HepG2 (cell line): ENCODE measurements around the gene CASR. TPM values are rescaled to one million over a fixed set of nuclear protein-coding genes. Genes with fewer than 3 reads are reported as not detected.

Source experiments
- ATAC-seq: fragments of 200-7000 bp; cut with Tn5 transposase; 3 replicates; pipeline ENCODE4 v1.9.1; 2020; ENCODE audit warnings: mild to moderate bottlenecking, moderate library complexity
- BruUV-seq: library from RNA; stranded (reverse); fragments of 400-500 nt; replicated peaks from 2 replicates; lab custom pipeline; 2021; lab: Mats Ljungman, UMichigan
- CTCF ChIA-PET: fragments of 300-600 bp; formaldehyde crosslinking; extraction: SDS; loops from one replicate; lab custom pipeline; 2021; ENCODE audit warnings: low total read pairs, inconsistent platforms, low intra/inter-chr PET ratio; lab: Yijun Ruan, JAX
- POLR2A ChIA-PET: fragments of 350-600 bp; sonication (Branson Sonifier 250); formaldehyde crosslinking; loops from one replicate; lab custom pipeline; 2020; ENCODE audit warnings: antibody characterized with exemption, inconsistent platforms; lab: Yijun Ruan, JAX
- DNase-seq: peaks from one replicate; pipeline ENCODE4 v3.0.0-alpha.2; 2015; ENCODE audit warnings: low spot score
- FAIRE-seq: peaks from 3 replicates; lab custom pipeline; 2011; peaks lifted over from hg19 to GRCh38; lab: Jason Lieb, UNC
- H2AFZ ChIP-seq: one replicate; pipeline ENCODE4 v1.6.1; 2011; ENCODE audit warnings: low read length, inconsistent platforms
- H3K27ac ChIP-seq: fragments of 300-600 bp; 3 replicates; pipeline ENCODE4 v1.8.0; 2011; ENCODE audit warnings: mixed run types, mild to moderate bottlenecking, mixed read lengths, low read length, inconsistent platforms; ENCODE audit not compliant: insufficient read depth; ENCODE audit errors: extremely low read length
- H3K27me3 ChIP-seq, 2 experiments: fragments of 200-600 bp in 1 of 2; 2 replicates in 1 of 2; 3 replicates in 1 of 2; pipeline versions ENCODE4 v1.6.0 to v1.8.0; 2011; ENCODE audit warnings: low read length in 2 of 2, mild to moderate bottlenecking in 2 of 2, moderate library complexity in 2 of 2, inconsistent platforms in 1 of 2; ENCODE audit not compliant: insufficient read depth in 2 of 2, control insufficient read depth in 1 of 2
- H3K36me3 ChIP-seq, 2 experiments: fragments of 200-600 bp in 1 of 2; replicated peaks in 1 of 2; 2 replicates in 1 of 2; 3 replicates in 1 of 2; pipeline versions ENCODE4 v1.5.1 to v1.8.0; 2011; ENCODE audit warnings: low read length in 2 of 2, inconsistent platforms in 1 of 2; ENCODE audit not compliant: insufficient read depth in 2 of 2, control insufficient read depth in 1 of 2
- H3K4me1 ChIP-seq: 2 replicates; pipeline ENCODE4 v1.5.1; 2012; ENCODE audit warnings: low read length, inconsistent platforms; ENCODE audit not compliant: insufficient read depth
- H3K4me2 ChIP-seq: 2 replicates; pipeline ENCODE4 v1.6.0; 2011; ENCODE audit warnings: low read depth, low read length, inconsistent platforms
- H3K4me3 ChIP-seq, 3 experiments: fragments of 200-600 bp in 1 of 3; sonication (generic), shearing (Covaris generic) in 1 of 3; replicated peaks in 1 of 3; 2 replicates each; pipeline ENCODE4 v1.5.1; 2011 to 2016; ENCODE audit warnings: low read length in 3 of 3, inconsistent platforms in 2 of 3, low read depth in 2 of 3, mild to moderate bottlenecking in 2 of 3, control low read depth in 1 of 3, mixed read lengths in 1 of 3; ENCODE audit not compliant: insufficient read depth in 1 of 3
- H3K79me2 ChIP-seq: one replicate; pipeline ENCODE4 v1.6.1; 2011; ENCODE audit warnings: low read length, inconsistent platforms; ENCODE audit not compliant: insufficient read depth
- H3K9ac ChIP-seq: 2 replicates; pipeline ENCODE4 v1.6.0; 2011; ENCODE audit warnings: mild to moderate bottlenecking, low read depth, low read length, inconsistent platforms; ENCODE audit not compliant: insufficient read depth
- H3K9me3 ChIP-seq: 2 replicates; pipeline ENCODE4 v1.5.1; 2012; ENCODE audit warnings: mild to moderate bottlenecking, low read length
- H4K20me1 ChIP-seq: 2 replicates; pipeline ENCODE4 v1.6.0; 2011; ENCODE audit warnings: inconsistent platforms, mild to moderate bottlenecking, low read length, moderate library complexity; ENCODE audit not compliant: insufficient read depth
- AFF4 ChIP-seq: sonication (generic); formaldehyde crosslinking; IDR thresholded peaks from 2 replicates; pipeline ENCODE4 v1.4.0; 2020; ENCODE audit warnings: missing genetic modification reagents
- AGO1 ChIP-seq: fragments of 200-400 bp; formaldehyde crosslinking; IDR thresholded peaks from 2 replicates; pipeline ENCODE4 v1.6.1; 2017; ENCODE audit warnings: mild to moderate bottlenecking, low read depth, low read length, moderate library complexity; ENCODE audit not compliant: poor library complexity, severe bottlenecking
- ARNTL ChIP-seq: sonication (generic); formaldehyde crosslinking; IDR thresholded peaks from 2 replicates; pipeline ENCODE4 v1.4.0; 2020; ENCODE audit warnings: mild to moderate bottlenecking, missing genetic modification reagents
- DMAP1 ChIP-seq: IDR thresholded peaks from 2 replicates; pipeline ENCODE4 v1.6.1; 2016
- GABPA ChIP-seq, 2 experiments: IDR thresholded peaks; 2 replicates each; pipeline ENCODE4 v1.6.1; 2011 to 2016; ENCODE audit warnings: low read depth in 2 of 2, low read length in 1 of 2, missing biosample characterization in 1 of 2, missing genetic modification characterization in 1 of 2
- GATA4 ChIP-seq: sonication (generic); IDR thresholded peaks from 2 replicates; pipeline ENCODE4 v1.6.1; 2016; ENCODE audit warnings: antibody characterized with exemption, low read depth, borderline replicate concordance
- GPN1 ChIP-seq: sonication (generic); formaldehyde crosslinking; IDR thresholded peaks from 2 replicates; pipeline ENCODE4 v1.5.1; 2020; ENCODE audit warnings: missing genetic modification reagents, borderline replicate concordance
- IKZF1 ChIP-seq: fragments of 450-650 bp; IDR thresholded peaks from 2 replicates; pipeline ENCODE4 v1.7.1; 2016
- JDP2 ChIP-seq: sonication (generic); formaldehyde crosslinking; IDR thresholded peaks from 2 replicates; pipeline ENCODE4 v1.8.1; 2022; ENCODE audit warnings: missing genetic modification reagents, borderline replicate concordance
- JUND ChIP-seq: sonication (generic); formaldehyde crosslinking; IDR thresholded peaks from 2 replicates; pipeline ENCODE4 v1.8.0; 2022; ENCODE audit warnings: mild to moderate bottlenecking, missing genetic modification reagents
- KLF11 ChIP-seq: IDR thresholded peaks from 2 replicates; pipeline ENCODE4 v1.6.1; 2016; ENCODE audit warnings: missing compliant biosample characterization
- NFE2 ChIP-seq: sonication (generic); formaldehyde crosslinking; IDR thresholded peaks from 2 replicates; pipeline ENCODE4 v1.4.0; 2020; ENCODE audit warnings: missing genetic modification reagents
- NFKBIZ ChIP-seq: IDR thresholded peaks from 2 replicates; pipeline ENCODE4 v1.6.1; 2018; ENCODE audit warnings: missing genetic modification reagents, missing compliant biosample characterization
- PAXIP1 ChIP-seq: sonication (generic); formaldehyde crosslinking; conservative IDR thresholded peaks from 2 replicates; pipeline ENCODE4 v1.4.0; 2020; ENCODE audit warnings: mild to moderate bottlenecking, missing genetic modification reagents, moderate library complexity
- SRY ChIP-seq: sonication (generic); formaldehyde crosslinking; IDR thresholded peaks from 2 replicates; pipeline ENCODE4 v1.8.0; 2022; ENCODE audit warnings: mild to moderate bottlenecking, missing genetic modification reagents
- TAF15 ChIP-seq: fragments of 200-400 bp; formaldehyde crosslinking; IDR thresholded peaks from one replicate; pipeline ENCODE4 v1.6.1; 2018; ENCODE audit warnings: mild to moderate bottlenecking, low read depth, low read length; ENCODE audit not compliant: poor library complexity, severe bottlenecking
- ZFP36L1 ChIP-seq: sonication (generic); formaldehyde crosslinking; IDR thresholded peaks from 2 replicates; pipeline ENCODE4 v1.8.0; 2022; ENCODE audit warnings: mild to moderate bottlenecking, missing genetic modification reagents, moderate library complexity
- ZNF713 ChIP-seq: sonication (generic); formaldehyde crosslinking; IDR thresholded peaks from 2 replicates; pipeline ENCODE4 v1.4.0; 2020; ENCODE audit warnings: mild to moderate bottlenecking, missing genetic modification reagents
- ZNF775 ChIP-seq: sonication (generic); formaldehyde crosslinking; IDR thresholded peaks from 2 replicates; pipeline ENCODE4 v1.4.0; 2020; ENCODE audit warnings: missing genetic modification reagents, mild to moderate bottlenecking, moderate library complexity, borderline replicate concordance
- ZSCAN29 ChIP-seq: sonication (generic); formaldehyde crosslinking; conservative IDR thresholded peaks from 2 replicates; pipeline ENCODE4 v1.4.0; 2020; ENCODE audit warnings: mild to moderate bottlenecking, missing genetic modification reagents
- WGBS: methylation state at CpG from one replicate; pipeline ENCODE4 v1.1.6; 2017; ENCODE audit warnings: low lambda C conversion rate; 5-methylcytosine and 5-hydroxymethylcytosine counted together
- in situ Hi-C: cut with HindIII; loops from 2 replicates; pipeline ENCODE4 v1.10.0; 2017; ENCODE audit warnings: low pct_unique_long_range_greater_than_20kb; ENCODE audit not compliant: extremely low pct_ligation_motif_present
- intact Hi-C: fragments of 100-400 bp; cut with micrococcal nuclease; formaldehyde crosslinking; loops from one replicate; pipeline ENCODE4 v1.10.0; 2022; ENCODE audit not compliant: unreplicated experiment
- polyA plus RNA-seq, 8 experiments: library from polyadenylated mRNA; depleted of rRNA in 3 of 8; stranded (reverse) in 7 of 8; unstranded in 1 of 8; fragments of >200 nt; fragmentation: Illumina TruSeq in 4 of 8; extraction: Trizol in 4 of 8; gene quantifications; 2 replicates each; pipeline versions ENCODE4 v1.2.1 to v1.2.3, GENCODE V29; 2011 to 2016; ENCODE audit warnings: low read depth in 4 of 8, missing spikeins in 1 of 8, mixed read lengths in 1 of 8; ENCODE audit not compliant: insufficient read depth in 1 of 8
- total RNA-seq, 5 experiments: library from RNA; depleted of rRNA; stranded (reverse); fragments of >200 nt; fragmentation: Illumina TruSeq; extraction: Trizol; gene quantifications; 2 replicates each; pipeline ENCODE4 v1.2.3, GENCODE V29; 2016; ENCODE audit warnings: low read depth in 1 of 5

Gene CASR
- total and polyA plus RNA-seq, 2 of the 13 experiments (the other 11 are each of a cell fraction or from before 2014, with no cell fraction given) = not detected

GRCh38 chr3:122215592-122216298 lies 32.3 kb downstream of the CASR start:
- H3K4me1 ChIP-seq = no peaks in the 10 kb centered on the region
- 2% methylated on average over 2 of the region's 2 CpGs for WGBS
- H3K27me3 ChIP-seq = no peaks in the 10 kb centered on the region
- H4K20me1 ChIP-seq = no peaks in the 10 kb centered on the region
- FAIRE-seq (no peak), ATAC-seq (no peak), DNase-seq (no peak)
- in situ Hi-C loops = no loop called here
- intact Hi-C loops = no loop called here
- no peak overlapping the region for H2AFZ ChIP-seq
- no TSS peak for BruUV-seq
- ChIA-PET POLR2A (no interaction called here), CTCF (no interaction called here)
- H3K4me2 ChIP-seq = no peak overlapping the region
- H3K9me3 ChIP-seq = no peaks in the 10 kb centered on the region
- no peaks in the 10 kb centered on the region for H3K79me2 ChIP-seq
- H3K4me3 ChIP-seq = no peak overlapping the region
- no peak for TF ChIP-seq KLF11 (CRISPR knock-in tag)
- no peak for TF ChIP-seq TAF15
- TF ChIP-seq PAXIP1 = no peak
- TF ChIP-seq ZFP36L1 (CRISPR knock-in tag) = no peak
- TF ChIP-seq IKZF1 = no peak
- TF ChIP-seq JDP2 (CRISPR knock-in tag) = no peak
- TF ChIP-seq NFKBIZ (CRISPR knock-in tag) = no peak
- TF ChIP-seq JUND (CRISPR knock-in tag) = no peak
- TF ChIP-seq AGO1 = no peak
- TF ChIP-seq SRY = no peak
- TF ChIP-seq ARNTL (CRISPR knock-in tag) = no peak
- no peak for TF ChIP-seq GABPA (IDR thresholded peaks at IDR 0.05; ENCODE audit: low read depth, low read length)
- TF ChIP-seq GABPA (CRISPR knock-in tag; IDR thresholded peaks at IDR 0.05; ENCODE audit: low read depth) = no peak
- TF ChIP-seq GPN1 (CRISPR knock-in tag) = no peak
- no peak for TF ChIP-seq ZNF775
- no peak for TF ChIP-seq ZSCAN29 (CRISPR knock-in tag)
- no peak for TF ChIP-seq AFF4
- no peak for TF ChIP-seq NFE2
- no peak for TF ChIP-seq ZNF713 (CRISPR knock-in tag)
- TF ChIP-seq DMAP1 = no peak
- no peak for TF ChIP-seq GATA4
- H3K9ac ChIP-seq = no peak overlapping the region
- H3K27ac ChIP-seq = no peak overlapping the region
- H3K36me3 ChIP-seq = no peaks in the 10 kb centered on the region
